Aorta (tissue), 5 donors: ENCODE measurements around the gene NUPR2. TPM values are rescaled to one million over a fixed set of nuclear protein-coding genes. Genes with fewer than 3 reads are reported as not detected.
"Not testable (repeated sequence)": the region's sequence is repeated elsewhere in the genome, so short reads cannot be mapped to it uniquely, and the experiment has no call there.

Experiments used
- ATAC-seq: fragments of 200-7000 bp; cut with Tn5 transposase; one replicate; pipeline ENCODE4 v1.9.1; 2022; ENCODE audit warnings: moderate library complexity; ENCODE audit not compliant: low FRiP score
- DNase-seq, 2 donors: peaks; one replicate each; pipeline ENCODE4 v3.0.0-alpha.2; 2020
- H3K27ac ChIP-seq, 2 donors: one replicate each; pipeline ENCODE4 v1.5.1; 2013; ENCODE audit warnings: low read length in 2 of 2, mild to moderate bottlenecking in 2 of 2, moderate library complexity in 2 of 2, control low read depth in 1 of 2, inconsistent platforms in 1 of 2, low read depth in 1 of 2
- H3K27me3 ChIP-seq, 2 donors: one replicate each; pipeline ENCODE4 v1.6.1; 2013; ENCODE audit warnings: control low read depth in 1 of 2, low read length in 1 of 2, mild to moderate bottlenecking in 1 of 2, moderate library complexity in 1 of 2; ENCODE audit not compliant: insufficient read depth in 2 of 2, control insufficient read depth in 1 of 2
- H3K36me3 ChIP-seq, 2 donors: one replicate each; pipeline ENCODE4 v1.6.1; 2013; ENCODE audit warnings: control low read depth in 1 of 2, low read length in 1 of 2, mild to moderate bottlenecking in 1 of 2; ENCODE audit not compliant: insufficient read depth in 2 of 2, control insufficient read depth in 1 of 2
- H3K4me1 ChIP-seq, 2 donors: one replicate each; pipeline ENCODE4 v1.6.1; 2013; ENCODE audit warnings: low read length in 2 of 2, control low read depth in 1 of 2, mild to moderate bottlenecking in 1 of 2, moderate library complexity in 1 of 2; ENCODE audit not compliant: insufficient read depth in 2 of 2, control insufficient read depth in 1 of 2
- H3K4me3 ChIP-seq, 2 donors: one replicate each; pipeline ENCODE4 v1.5.1; 2013; ENCODE audit warnings: low read length in 2 of 2, control low read depth in 1 of 2, mild to moderate bottlenecking in 1 of 2
- H3K9me3 ChIP-seq: one replicate; pipeline ENCODE4 v1.6.1; 2013; ENCODE audit warnings: mild to moderate bottlenecking, low read length; ENCODE audit not compliant: control insufficient read depth
- WGBS, 2 donors: extraction: QIAGEN DNeasy Blood & Tissue Kit; methylation state at CpG; one replicate each; pipeline ENCODE4 v1.1.7; 2013; 5-methylcytosine and 5-hydroxymethylcytosine counted together
- intact Hi-C, 2 donors: fragments of 100-400 bp; cut with DNase I; formaldehyde crosslinking; loops; one replicate each; pipeline versions ENCODE4 v1.14.2 to v1.15.0; 2022
- polyA plus RNA-seq, 2 donors: library from polyadenylated mRNA; stranded (reverse); fragments of 200-250 nt; gene quantifications; one replicate each; pipeline ENCODE4 v1.2.3, GENCODE V29; 2013
- total RNA-seq, 2 donors: library from RNA; stranded (reverse); fragmentation: NEBNext Ultra II Directional; extraction: Animal tissue kit (Norgen Biotek cat#: 25700); gene quantifications; one replicate each; pipeline ENCODE4 v1.2.1, GENCODE V29; 2021
- donor health status: healthy with polysubstance abuse.
- donor health status: Bipolar disorder and iron deficiency.
- donor health status: DM: no; HTN: no; CAD: no.
- donor health status: DM: no; HTN: no; CAD: no.
- donor health status: DM: yes; HTN: yes; CAD: no.

The NUPR2 gene
- total and polyA plus RNA-seq, 4 donors, result 0.62 to 3.3 (median 1.2) TPM

DNA sequence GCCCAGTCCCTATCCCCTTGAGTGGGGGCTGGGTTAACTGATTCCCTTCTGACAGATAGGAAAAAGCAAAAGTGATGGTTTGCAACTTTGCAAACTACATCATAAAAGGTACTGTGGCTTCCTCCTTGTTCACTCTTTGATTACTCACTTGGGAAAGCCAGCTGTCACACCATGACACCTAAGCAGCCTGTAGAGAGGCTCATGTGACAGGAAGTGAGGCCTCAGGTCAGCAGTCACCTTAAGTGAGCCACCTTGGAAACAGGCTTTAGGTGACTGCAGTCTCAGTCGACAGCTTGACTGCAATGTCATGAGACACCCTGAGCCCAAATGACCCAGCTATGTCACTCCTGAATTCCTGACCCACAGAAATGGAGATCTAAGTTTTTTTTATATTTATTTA lies 5.6 kb downstream of the NUPR2 start:
- Histone ChIP-seq H3K4me3 (no peak overlapping the region), H3K27ac (no peak overlapping the region), H3K27me3 (no peaks in the 10 kb centered on the region), H3K36me3 (no peaks in the 10 kb centered on the region), H3K4me1 (no peaks in the 10 kb centered on the region), H3K9me3 (no peaks in the 10 kb centered on the region)
- 74 to 77% methylated on average over 1 of the region's 1 CpG for WGBS, 2 donors
- DNase-seq, result no peak
- no peak for ATAC-seq
- intact Hi-C loops, result loop anchor here in 1 of 2 donors (10.0 kb wide), 1 partner anchor 64 kb away; no protein-coding TSS in a partner anchor

DNA sequence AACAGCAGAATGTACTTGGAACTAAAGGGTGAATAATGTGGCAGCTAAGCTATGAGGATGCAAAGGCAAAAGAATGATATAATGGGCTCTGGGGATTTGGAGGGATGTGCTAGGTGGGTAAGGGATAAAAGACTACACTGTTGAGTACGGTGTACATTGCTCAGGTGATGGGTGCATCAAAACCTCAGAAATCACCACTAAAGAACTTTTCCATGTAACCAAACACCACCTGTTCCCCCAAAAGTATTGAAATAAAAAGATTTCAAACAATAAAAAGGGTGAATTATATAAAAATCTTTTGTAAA lies 8.3 kb downstream of the NUPR2 start:
- no peaks in the 10 kb centered on the region for H3K9me3 ChIP-seq
- H3K36me3 ChIP-seq, result peaks cover 0 to 2% of the 10 kb centered on the region in 2 donors
- no peaks in the 10 kb centered on the region for H3K4me1 ChIP-seq
- no peaks in the 10 kb centered on the region for H3K27me3 ChIP-seq
- no peak for DNase-seq
- intact Hi-C loops, result loop anchor here (2.0 to 10.0 kb wide), 3 partner anchors 81 to 179 kb away; no protein-coding TSS in a partner anchor
- H3K27ac ChIP-seq, result no peak overlapping the region
- no peak overlapping the region for H3K4me3 ChIP-seq
- no peak for ATAC-seq
- 91 to 98% methylated on average over 1 of the region's 1 CpG for WGBS, 2 donors

DNA sequence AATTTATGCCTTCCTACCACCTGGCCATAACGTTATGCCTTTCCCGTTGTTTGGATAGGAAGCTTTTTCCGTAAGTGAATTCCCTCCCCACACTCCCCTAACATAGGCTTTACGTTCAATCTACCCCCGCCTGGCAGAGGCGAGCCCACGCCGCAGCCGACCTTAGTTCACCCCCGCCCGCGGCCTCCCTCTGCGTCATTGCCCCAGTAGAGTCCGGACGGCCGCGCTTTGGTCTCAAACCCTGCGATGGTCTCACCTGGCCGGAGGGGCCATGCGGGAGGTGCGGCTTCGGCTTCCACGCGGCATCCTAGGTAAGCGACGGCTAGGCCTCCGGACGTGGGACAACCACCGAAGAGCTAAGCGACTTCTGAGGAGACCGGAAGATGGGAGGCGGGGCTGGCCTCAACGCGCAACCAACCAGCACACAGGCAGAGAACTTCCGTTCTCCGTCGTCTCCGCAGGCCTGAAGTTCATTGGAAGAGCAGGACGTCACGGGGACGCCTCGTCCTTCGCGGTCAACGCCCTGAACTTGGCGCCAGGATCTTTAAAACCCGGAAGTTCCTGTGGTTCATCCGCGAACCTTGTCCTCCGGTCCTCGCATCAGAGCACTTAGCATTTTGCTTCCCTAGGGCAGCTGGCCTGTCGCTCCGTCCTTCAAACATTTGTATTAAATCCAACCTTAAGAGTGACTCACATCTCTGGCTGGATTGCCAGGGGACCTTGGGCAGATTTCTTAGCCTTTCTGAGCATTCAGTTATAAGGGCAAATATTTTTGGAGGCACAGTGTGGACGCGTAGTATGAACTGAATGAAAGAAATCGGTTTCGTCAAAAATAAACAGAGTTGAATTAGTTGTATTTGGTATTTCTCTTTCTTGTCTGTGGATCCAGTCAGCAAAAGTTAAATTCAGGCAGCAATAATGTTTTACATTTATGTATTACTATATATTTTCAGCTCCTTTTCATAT lies 9.8 kb downstream of the NUPR2 start, which contains the start of gene CHCHD2:
TSS of gene CHCHD2 (minus strand) at position 369 of the 966 bp plus-strand sequence. CDS start at position 306, 63 bp downstream.
- DNase-seq, result peak; percentile 97 to 99
- WGBS, 2 donors, result 0 to 1% methylated on average over 57 of the region's 57 CpGs
- Histone ChIP-seq H3K9me3 (no peaks in the 10 kb centered on the region), H3K36me3 (peaks cover 0 to 4% of the 10 kb centered on the region in 2 donors), H3K27me3 (no peaks in the 10 kb centered on the region), H3K4me1 (no peaks in the 10 kb centered on the region), H3K27ac (peak within 1 kb of the TSS; percentile 77 to 87), H3K4me3 (peak within 1 kb of the TSS; percentile 98)
- intact Hi-C loops, result loop anchor here (2.0 to 10.0 kb wide), 3 partner anchors 82 to 181 kb away; no protein-coding TSS in a partner anchor
- peak; percentile 100 for ATAC-seq

DNA sequence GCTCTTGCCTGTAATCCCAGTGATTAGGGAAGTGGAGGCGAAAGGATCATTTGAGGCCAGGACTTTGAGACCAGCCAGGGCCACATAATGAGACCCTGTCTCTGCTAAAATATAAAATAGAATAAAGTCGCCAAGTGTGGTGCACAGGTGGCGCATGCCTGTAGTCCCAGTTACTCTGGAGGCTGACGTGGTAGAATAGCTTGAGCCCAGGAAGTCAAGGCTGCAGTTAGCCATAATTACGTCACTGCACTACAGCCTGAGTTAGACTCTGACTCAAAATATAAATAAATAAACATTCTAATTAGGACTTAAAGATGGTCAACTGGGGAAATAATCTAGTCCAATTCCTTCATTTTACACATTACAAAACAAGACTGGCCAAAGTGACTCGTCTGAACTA lies 10.7 kb downstream of the NUPR2 start:
- no peak overlapping the region for H3K27ac ChIP-seq
- no peaks in the 10 kb centered on the region for H3K27me3 ChIP-seq
- intact Hi-C loops, result loop anchor here (5.0 to 10.0 kb wide), 2 partner anchors 179 to 182 kb away; no protein-coding TSS in a partner anchor
- 23% methylated on average over 6 of the region's 6 CpGs for WGBS, 2 donors
- peaks cover 0 to 7% of the 10 kb centered on the region in 2 donors for H3K36me3 ChIP-seq
- no peaks in the 10 kb centered on the region for H3K9me3 ChIP-seq
- ATAC-seq (peak; percentile 23), DNase-seq (peak in 1 of 2 donors; percentile 63)
- H3K4me1 ChIP-seq, result no peaks in the 10 kb centered on the region
- peak overlapping the region; percentile 98 for H3K4me3 ChIP-seq

DNA sequence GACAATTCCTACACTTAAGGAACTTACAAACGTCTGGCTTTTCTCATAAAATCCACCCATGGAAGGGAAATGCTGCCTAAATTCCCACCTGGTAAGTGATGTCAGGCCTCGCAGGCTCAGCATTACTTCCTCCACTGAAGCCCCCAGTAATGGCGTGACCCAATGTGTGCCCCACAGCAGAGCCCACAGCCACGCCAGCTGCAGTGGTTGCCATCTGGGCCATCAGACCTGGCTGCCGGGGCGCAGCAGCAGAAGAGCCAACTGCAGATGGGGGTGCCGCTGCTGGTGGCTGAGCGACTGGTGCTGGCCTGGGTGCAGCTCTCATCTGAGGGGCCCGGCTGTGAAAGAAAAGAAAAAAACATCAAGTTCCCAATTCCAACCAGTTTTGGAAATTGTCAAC lies 12.1 kb downstream of the NUPR2 start:
- 87 to 89% methylated on average over 9 of the region's 9 CpGs for WGBS, 2 donors
- not testable (repeated sequence) for H3K27ac ChIP-seq
- H3K36me3 ChIP-seq, result peaks cover 0 to 12% of the 10 kb centered on the region in 2 donors

DNA sequence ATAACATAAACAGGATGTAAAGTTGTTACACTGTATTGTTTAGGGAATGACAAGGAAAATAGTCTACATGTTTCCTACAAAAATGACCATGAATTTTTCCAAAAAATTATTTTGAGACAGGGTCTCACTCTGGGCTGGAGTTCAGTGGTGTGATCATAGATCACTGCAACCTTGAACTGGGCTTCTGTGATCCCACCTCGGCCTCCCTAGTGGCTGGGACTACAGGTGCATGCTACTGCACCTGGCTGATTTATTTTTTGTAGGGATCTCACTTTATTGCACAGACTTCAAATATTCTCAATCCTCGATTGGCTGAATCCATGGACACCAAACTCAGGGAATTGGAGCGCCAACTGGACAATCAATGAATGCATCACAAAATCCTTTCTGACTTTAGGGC lies 16.6 kb downstream of the NUPR2 start:
- peaks cover 0 to 12% of the 10 kb centered on the region in 2 donors for H3K36me3 ChIP-seq
- intact Hi-C loops, result loop anchor here in 1 of 2 donors (10.0 kb wide), 1 partner anchor 185 kb away; no protein-coding TSS in a partner anchor
- no peaks in the 10 kb centered on the region for H3K27me3 ChIP-seq
- no peak overlapping the region for H3K4me3 ChIP-seq
- DNase-seq, result peak in 1 of 2 donors; percentile 17
- no peak overlapping the region for H3K27ac ChIP-seq
- WGBS, 2 donors, result 93% methylated on average over 3 of the region's 3 CpGs
- ATAC-seq, result no peak
- no peaks in the 10 kb centered on the region for H3K4me1 ChIP-seq
- H3K9me3 ChIP-seq, result no peaks in the 10 kb centered on the region

More for the DNA sequence above, 12.1 kb downstream of the NUPR2 start:
- not testable (repeated sequence) for H3K9me3 ChIP-seq, H3K4me3 ChIP-seq, H3K27me3 ChIP-seq, H3K4me1 ChIP-seq, ATAC-seq
- peak in 1 of 2 donors; percentile 35 for DNase-seq
- intact Hi-C loops, result loop anchor here in 1 of 2 donors (10.0 kb wide), 1 partner anchor 181 kb away; no protein-coding TSS in a partner anchor

DNA sequence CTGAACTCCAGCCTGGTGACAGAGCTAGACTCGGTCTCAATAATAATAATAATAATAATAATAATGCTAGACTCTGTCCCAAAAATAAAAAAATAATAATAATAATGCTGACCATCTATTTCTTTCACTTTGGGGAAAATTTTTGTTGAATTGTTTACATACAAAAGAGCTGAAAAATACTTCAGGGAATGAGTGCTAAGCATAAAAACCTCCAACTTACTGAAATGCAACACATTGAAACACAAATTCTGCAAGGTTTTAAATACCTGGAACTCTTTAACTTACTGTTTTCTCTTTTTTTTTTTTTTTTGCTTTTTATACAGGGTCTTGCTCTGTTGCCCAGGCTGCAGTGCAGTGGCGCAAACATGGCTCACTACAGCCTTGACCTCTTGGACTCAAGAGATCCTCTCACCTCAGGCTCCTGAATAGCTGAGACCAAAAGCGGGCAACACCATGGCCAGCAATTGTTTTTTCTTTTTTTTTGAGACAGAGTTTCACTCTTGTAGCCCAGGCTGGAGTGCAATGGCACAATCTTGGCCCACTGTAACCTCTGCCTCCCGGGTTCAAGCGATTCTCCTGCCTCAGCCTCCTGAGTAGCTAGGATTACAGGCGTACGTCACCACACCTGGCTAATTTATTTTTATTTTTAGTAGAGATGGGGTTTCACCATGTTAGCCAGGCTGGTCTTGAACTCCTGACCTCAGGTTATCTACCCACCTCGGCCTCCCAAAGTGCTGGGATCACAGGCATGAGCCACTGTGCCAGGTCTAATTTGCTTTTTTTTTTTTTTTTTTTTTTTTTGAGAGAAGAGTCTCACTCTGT lies 17.8 kb downstream of the NUPR2 start:
- H3K4me1 ChIP-seq, H3K4me3 ChIP-seq, H3K27ac ChIP-seq, H3K27me3 ChIP-seq, H3K9me3 ChIP-seq, H3K36me3 ChIP-seq, ATAC-seq, intact Hi-C loops: not testable (repeated sequence)
- peak in 1 of 2 donors; percentile 30 for DNase-seq
- WGBS, 2 donors, result 89 to 90% methylated on average over 8 of the region's 8 CpGs

DNA sequence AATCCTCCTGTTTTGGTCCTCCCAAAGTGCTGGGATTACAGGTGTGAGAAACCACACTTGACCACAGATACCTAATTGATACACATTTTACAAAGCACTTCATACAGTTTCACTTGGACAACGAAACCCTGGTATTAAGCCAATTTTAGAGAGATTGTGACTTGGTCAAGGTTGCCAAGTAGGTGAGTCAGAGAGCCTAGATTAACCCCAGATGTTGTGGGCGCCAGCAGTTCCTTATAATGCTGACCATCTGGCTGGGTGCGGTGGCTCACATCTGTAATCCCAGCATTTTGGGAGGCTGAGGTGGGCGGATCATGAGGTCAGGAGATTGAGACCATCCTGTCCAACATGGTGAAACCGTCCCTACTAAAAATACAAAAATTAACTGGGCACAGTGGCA lies 18.5 kb downstream of the NUPR2 start:
- H3K36me3 ChIP-seq, result peaks cover 0 to 8% of the 10 kb centered on the region in 2 donors
- no peak for ATAC-seq
- no peaks in the 10 kb centered on the region for H3K27me3 ChIP-seq
- intact Hi-C loops, result no loop called here
- no peak overlapping the region for H3K27ac ChIP-seq
- 14 to 19% methylated on average over 5 of the region's 5 CpGs for WGBS, 2 donors
- DNase-seq, result peak in 1 of 2 donors; percentile 79
- no peaks in the 10 kb centered on the region for H3K9me3 ChIP-seq
- no peaks in the 10 kb centered on the region for H3K4me1 ChIP-seq
- H3K4me3 ChIP-seq, result no peak overlapping the region
